ENCODE data around the gene IPO5.

IPO5 gene

GRCh38 chr13:97953376-97953970 is at the start of gene IPO5:
Gene IPO5 (plus strand): TSS chr13:97953675. CDS start chr13:97976697, 23,022 bp downstream.
- Mint-ChIP-seq H3K36me3 (no peaks in the 10 kb centered on the region), H3K4me1 (no peaks in the 10 kb centered on the region), H3K27ac (no peak within 1 kb of the TSS), H3K9me3 (no peaks in the 10 kb centered on the region), H3K27me3 (peaks cover 8% of the 10 kb centered on the region), H3K4me3 (no peak within 1 kb of the TSS)
- DNase-seq: no peak
- CTCF ChIA-PET: no interaction called here

GRCh38 chr13:97904059-97904458 is 49.4 kb upstream of the IPO5 start:
- no peaks in the 10 kb centered on the region for H3K4me1 Mint-ChIP-seq
- DNase-seq: no peak
- no peak overlapping the region for H3K4me3 Mint-ChIP-seq
- no peaks in the 10 kb centered on the region for H3K36me3 Mint-ChIP-seq
- H3K27ac Mint-ChIP-seq: no peak overlapping the region
- H3K27me3 Mint-ChIP-seq: peaks cover 5% of the 10 kb centered on the region
- CTCF ChIA-PET: no interaction called here
- no peaks in the 10 kb centered on the region for H3K9me3 Mint-ChIP-seq

GRCh38 chr13:97905517-97905916 is 48.0 kb upstream of the IPO5 start:
- no peak for DNase-seq
- H3K27ac Mint-ChIP-seq: no peak overlapping the region
- CTCF ChIA-PET: no interaction called here
- no peaks in the 10 kb centered on the region for H3K4me1 Mint-ChIP-seq
- H3K9me3 Mint-ChIP-seq: no peaks in the 10 kb centered on the region
- H3K4me3 Mint-ChIP-seq: no peak overlapping the region
- peaks cover 5% of the 10 kb centered on the region for H3K27me3 Mint-ChIP-seq
- no peaks in the 10 kb centered on the region for H3K36me3 Mint-ChIP-seq

GRCh38 chr13:97911311-97912138 is 42.0 kb upstream of the IPO5 start:
- Mint-ChIP-seq H3K4me1 (no peaks in the 10 kb centered on the region), H3K27ac (no peak overlapping the region), H3K9me3 (peaks cover 7% of the 10 kb centered on the region), H3K4me3 (no peak overlapping the region), H3K27me3 (peaks cover 5% of the 10 kb centered on the region), H3K36me3 (no peaks in the 10 kb centered on the region)
- DNase-seq: no peak
- CTCF ChIA-PET: interaction anchor here (1.1 to 2.9 kb wide), 2 partner anchors 9 to 56 kb away, joined by 4 to 18 read pairs; no protein-coding TSS in a partner anchor

GRCh38 chr13:97912139-97912535 is 41.3 kb upstream of the IPO5 start:
- Mint-ChIP-seq H3K4me1 (no peaks in the 10 kb centered on the region), H3K36me3 (no peaks in the 10 kb centered on the region), H3K27ac (no peak overlapping the region), H3K9me3 (peaks cover 8% of the 10 kb centered on the region), H3K27me3 (peaks cover 5% of the 10 kb centered on the region), H3K4me3 (no peak overlapping the region)
- no peak for DNase-seq
- CTCF ChIA-PET: interaction anchor here (1.1 to 2.9 kb wide), 2 partner anchors 10 to 56 kb away, joined by 4 to 18 read pairs; no protein-coding TSS in a partner anchor

- no peaks in the 10 kb centered on the region for H3K4me1 Mint-ChIP-seq
- H3K27me3 Mint-ChIP-seq: peaks cover 5% of the 10 kb centered on the region
- DNase-seq: no peak
- CTCF ChIA-PET: interaction anchor here (2.9 kb wide), 1 partner anchor 58 kb away, joined by 18 read pairs; no protein-coding TSS in a partner anchor
- H3K9me3 Mint-ChIP-seq: peaks cover 8% of the 10 kb centered on the region
- no peaks in the 10 kb centered on the region for H3K36me3 Mint-ChIP-seq
- H3K4me3 Mint-ChIP-seq: no peak overlapping the region
- no peak overlapping the region for H3K27ac Mint-ChIP-seq
Observed at GRCh38 chr13:97913206-97913605, 40.3 kb upstream of the IPO5 start.

- no peaks in the 10 kb centered on the region for H3K36me3 Mint-ChIP-seq
- no peak overlapping the region for H3K27ac Mint-ChIP-seq
- no peaks in the 10 kb centered on the region for H3K4me1 Mint-ChIP-seq
- no peak overlapping the region for H3K4me3 Mint-ChIP-seq
- H3K27me3 Mint-ChIP-seq: no peaks in the 10 kb centered on the region
- peaks cover 8% of the 10 kb centered on the region for H3K9me3 Mint-ChIP-seq
- CTCF ChIA-PET: interaction anchor here (0.7 kb wide), 1 partner anchor 64 kb away, joined by 3 read pairs; no protein-coding TSS in a partner anchor
- no peak for DNase-seq
Observed at GRCh38 chr13:97914540-97914939, 38.9 kb upstream of the IPO5 start.

- Mint-ChIP-seq H3K4me3 (no peak overlapping the region), H3K4me1 (no peaks in the 10 kb centered on the region), H3K9me3 (peaks cover 3% of the 10 kb centered on the region), H3K36me3 (no peaks in the 10 kb centered on the region), H3K27ac (no peak overlapping the region), H3K27me3 (no peaks in the 10 kb centered on the region)
- CTCF ChIA-PET: no interaction called here
- DNase-seq: no peak
Observed at GRCh38 chr13:97921176-97921816, 32.2 kb upstream of the IPO5 start.

GRCh38 chr13:97928301-97928700 is 25.2 kb upstream of the IPO5 start:
- H3K36me3 Mint-ChIP-seq: no peaks in the 10 kb centered on the region
- no peaks in the 10 kb centered on the region for H3K27me3 Mint-ChIP-seq
- no peaks in the 10 kb centered on the region for H3K9me3 Mint-ChIP-seq
- DNase-seq: no peak
- no peak overlapping the region for H3K4me3 Mint-ChIP-seq
- no peak overlapping the region for H3K27ac Mint-ChIP-seq
- no peaks in the 10 kb centered on the region for H3K4me1 Mint-ChIP-seq
- CTCF ChIA-PET: no interaction called here

GRCh38 chr13:97932036-97932435 is 21.4 kb upstream of the IPO5 start:
- no peak overlapping the region for H3K4me3 Mint-ChIP-seq
- H3K27ac Mint-ChIP-seq: no peak overlapping the region
- no peak for DNase-seq
- H3K27me3 Mint-ChIP-seq: peaks cover 5% of the 10 kb centered on the region
- CTCF ChIA-PET: interaction anchor here (0.7 kb wide), 1 partner anchor 1770 kb away, joined by 3 read pairs; no protein-coding TSS in a partner anchor
- no peaks in the 10 kb centered on the region for H3K36me3 Mint-ChIP-seq
- H3K9me3 Mint-ChIP-seq: no peaks in the 10 kb centered on the region
- H3K4me1 Mint-ChIP-seq: no peaks in the 10 kb centered on the region

GRCh38 chr13:97932647-97933046 is 20.8 kb upstream of the IPO5 start:
- no peaks in the 10 kb centered on the region for H3K36me3 Mint-ChIP-seq
- CTCF ChIA-PET: interaction anchor here (0.7 kb wide), 1 partner anchor 1770 kb away, joined by 3 read pairs; no protein-coding TSS in a partner anchor
- H3K4me3 Mint-ChIP-seq: no peak overlapping the region
- no peak overlapping the region for H3K27ac Mint-ChIP-seq
- no peaks in the 10 kb centered on the region for H3K4me1 Mint-ChIP-seq
- DNase-seq: no peak
- H3K27me3 Mint-ChIP-seq: peaks cover 5% of the 10 kb centered on the region
- no peaks in the 10 kb centered on the region for H3K9me3 Mint-ChIP-seq

- DNase-seq: no peak
- no peaks in the 10 kb centered on the region for H3K36me3 Mint-ChIP-seq
- CTCF ChIA-PET: no interaction called here
- no peak overlapping the region for H3K4me3 Mint-ChIP-seq
- H3K4me1 Mint-ChIP-seq: no peaks in the 10 kb centered on the region
- H3K9me3 Mint-ChIP-seq: no peaks in the 10 kb centered on the region
- peaks cover 9% of the 10 kb centered on the region for H3K27me3 Mint-ChIP-seq
- H3K27ac Mint-ChIP-seq: no peak overlapping the region
Observed at GRCh38 chr13:97933776-97934175, 19.7 kb upstream of the IPO5 start.

GRCh38 chr13:97934590-97934989 is 18.9 kb upstream of the IPO5 start:
- Mint-ChIP-seq H3K27ac (no peak overlapping the region), H3K4me1 (no peaks in the 10 kb centered on the region), H3K27me3 (peaks cover 9% of the 10 kb centered on the region), H3K36me3 (no peaks in the 10 kb centered on the region), H3K4me3 (no peak overlapping the region), H3K9me3 (no peaks in the 10 kb centered on the region)
- no peak for DNase-seq
- CTCF ChIA-PET: no interaction called here

GRCh38 chr13:97935071-97935470 is 18.4 kb upstream of the IPO5 start:
- DNase-seq: no peak
- CTCF ChIA-PET: no interaction called here
- Mint-ChIP-seq H3K9me3 (no peaks in the 10 kb centered on the region), H3K4me1 (no peaks in the 10 kb centered on the region), H3K27me3 (peaks cover 9% of the 10 kb centered on the region), H3K36me3 (no peaks in the 10 kb centered on the region), H3K4me3 (no peak overlapping the region), H3K27ac (no peak overlapping the region)

All from activated naive CD4-positive, alpha-beta T cell treated with anti-CD3 and anti-CD28 coated beads, Interleukin-2, amount 10 ng/mL, durations not matched to agents 7 days and 5 days (primary cell).